C4-2B (cell line): Measurements from ENCODE around the gene MYCBPAP.

Experiments used
- H3K27ac ChIP-seq: fragments of 450-650 bp; 2 replicates; pipeline ENCODE4 v1.5.1; 2017
- CTCF ChIP-seq: fragments of 450-650 bp; conservative IDR thresholded peaks from 2 replicates; pipeline ENCODE4 v1.5.1; 2017; ENCODE audit warnings: mild to moderate bottlenecking
- ZFX ChIP-seq: fragments of 450-650 bp; IDR thresholded peaks from 2 replicates; pipeline ENCODE4 v1.6.1; 2017

The MYCBPAP gene

GRCh38 chr17:50570032-50570431, 61.8 kb downstream of the MYCBPAP start:
- no peak overlapping the region for H3K27ac ChIP-seq
- TF ChIP-seq CTCF (no peak), ZFX (no peak)

GRCh38 chr17:50570528-50570927, 62.3 kb downstream of the MYCBPAP start:
- no peak for TF ChIP-seq ZFX
- no peak for TF ChIP-seq CTCF
- no peak overlapping the region for H3K27ac ChIP-seq

GRCh38 chr17:50571681-50572080, 63.4 kb downstream of the MYCBPAP start:
- no peak overlapping the region for H3K27ac ChIP-seq
- no peak for TF ChIP-seq CTCF
- no peak for TF ChIP-seq ZFX

- no peak overlapping the region for H3K27ac ChIP-seq
- TF ChIP-seq CTCF (no peak), ZFX (no peak)
These were observed 64.3 kb downstream of the MYCBPAP start for GRCh38 chr17:50572541-50572940.

GRCh38 chr17:50573866-50574611, 65.8 kb downstream of the MYCBPAP start:
- TF ChIP-seq ZFX = no peak
- TF ChIP-seq CTCF = no peak
- no peak overlapping the region for H3K27ac ChIP-seq

DNA sequence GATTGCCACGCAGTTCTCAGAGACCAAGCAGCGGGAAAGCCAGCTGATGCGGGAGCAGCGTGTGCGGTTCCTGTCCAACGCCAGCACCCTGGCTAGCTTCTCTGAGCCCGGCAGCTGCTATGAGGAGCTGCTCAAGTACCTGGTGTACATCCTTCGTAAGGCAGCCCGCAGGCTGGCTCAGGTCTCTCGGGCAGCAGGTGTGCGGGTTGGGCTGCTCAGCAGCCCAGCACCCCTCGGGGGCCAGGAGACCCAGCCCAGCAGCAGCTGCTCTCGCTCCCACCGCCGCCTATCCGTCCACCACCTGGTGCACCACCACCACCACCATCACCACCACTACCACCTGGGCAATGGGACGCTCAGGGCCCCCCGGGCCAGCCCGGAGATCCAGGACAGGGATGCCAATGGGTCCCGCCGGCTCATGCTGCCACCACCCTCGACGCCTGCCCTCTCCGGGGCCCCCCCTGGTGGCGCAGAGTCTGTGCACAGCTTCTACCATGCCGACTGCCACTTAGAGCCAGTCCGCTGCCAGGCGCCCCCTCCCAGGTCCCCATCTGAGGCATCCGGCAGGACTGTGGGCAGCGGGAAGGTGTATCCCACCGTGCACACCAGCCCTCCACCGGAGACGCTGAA, 67.5 kb downstream of the MYCBPAP start:
- no peak overlapping the region for H3K27ac ChIP-seq
- TF ChIP-seq CTCF (no peak), ZFX (no peak)

DNA sequence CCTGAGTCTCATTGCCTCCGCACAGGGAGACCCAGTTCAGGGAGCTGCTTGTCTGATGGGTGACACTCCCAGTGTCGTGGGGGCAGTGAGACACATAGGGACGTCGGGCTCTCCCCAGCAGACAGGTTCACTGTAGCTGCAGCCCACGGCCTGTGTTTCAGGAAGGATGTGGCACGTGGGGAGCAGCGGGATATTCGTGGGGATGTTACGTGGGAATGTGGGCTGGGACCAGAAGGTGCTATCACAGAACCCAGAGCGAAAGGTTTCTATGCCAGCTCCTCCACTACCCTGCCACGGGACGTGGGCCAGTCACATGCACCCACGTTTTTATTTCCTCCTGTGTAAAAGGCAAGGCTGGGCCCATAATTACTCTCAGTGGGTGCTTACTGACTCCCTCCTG, 68.6 kb downstream of the MYCBPAP start:
- TF ChIP-seq ZFX (no peak), CTCF (no peak)
- no peak overlapping the region for H3K27ac ChIP-seq
